Type B pancreatic cell (in vitro differentiated cells): ENCODE measurements around the gene COX19. TPM values are rescaled to one million over a fixed set of nuclear protein-coding genes. Genes with fewer than 3 reads are reported as not detected.

ENCODE experiments used
- DNase-seq: peaks from one replicate; pipeline ENCODE4 v3.0.0; 2021; ENCODE audit warnings: mixed read lengths; ENCODE audit not compliant: unreplicated experiment; ENCODE audit errors: extremely low spot score
- H3K27ac Mint-ChIP-seq: 2 replicates; pipeline ENCODE4 v1.8.0; 2021; ENCODE audit warnings: mild to moderate bottlenecking, mixed read lengths
- H3K27me3 Mint-ChIP-seq: 2 replicates; pipeline ENCODE4 v1.8.0; 2021; ENCODE audit warnings: mixed read lengths
- H3K36me3 Mint-ChIP-seq: 2 replicates; pipeline ENCODE4 v1.8.0; 2021; ENCODE audit warnings: mixed read lengths
- H3K4me1 Mint-ChIP-seq: one replicate; pipeline ENCODE4 v1.8.0; 2021; ENCODE audit warnings: mixed read lengths; ENCODE audit not compliant: unreplicated experiment
- H3K4me3 Mint-ChIP-seq: 2 replicates; pipeline ENCODE4 v1.8.0; 2021; ENCODE audit warnings: mild to moderate bottlenecking, mixed read lengths
- H3K9me3 Mint-ChIP-seq: 2 replicates; pipeline ENCODE4 v1.8.0; 2021; ENCODE audit warnings: mixed read lengths
- total RNA-seq: library from RNA; stranded (reverse); gene quantifications from 2 replicates; pipeline ENCODE4 v1.2.1, GENCODE V29; 2021; ENCODE audit warnings: low replicate concordance
- TF ChIP-seq, protein P1 (sequence below): fragments of 200-600 bp; sonication (generic); conservative IDR thresholded peaks from 2 replicates; pipeline ENCODE4 v1.5.0; 2021; ENCODE audit warnings: antibody characterized with exemption, mild to moderate bottlenecking

COX19 gene
- total RNA-seq, 1 donor from 2014 or later, result 15.4 TPM

DNA sequence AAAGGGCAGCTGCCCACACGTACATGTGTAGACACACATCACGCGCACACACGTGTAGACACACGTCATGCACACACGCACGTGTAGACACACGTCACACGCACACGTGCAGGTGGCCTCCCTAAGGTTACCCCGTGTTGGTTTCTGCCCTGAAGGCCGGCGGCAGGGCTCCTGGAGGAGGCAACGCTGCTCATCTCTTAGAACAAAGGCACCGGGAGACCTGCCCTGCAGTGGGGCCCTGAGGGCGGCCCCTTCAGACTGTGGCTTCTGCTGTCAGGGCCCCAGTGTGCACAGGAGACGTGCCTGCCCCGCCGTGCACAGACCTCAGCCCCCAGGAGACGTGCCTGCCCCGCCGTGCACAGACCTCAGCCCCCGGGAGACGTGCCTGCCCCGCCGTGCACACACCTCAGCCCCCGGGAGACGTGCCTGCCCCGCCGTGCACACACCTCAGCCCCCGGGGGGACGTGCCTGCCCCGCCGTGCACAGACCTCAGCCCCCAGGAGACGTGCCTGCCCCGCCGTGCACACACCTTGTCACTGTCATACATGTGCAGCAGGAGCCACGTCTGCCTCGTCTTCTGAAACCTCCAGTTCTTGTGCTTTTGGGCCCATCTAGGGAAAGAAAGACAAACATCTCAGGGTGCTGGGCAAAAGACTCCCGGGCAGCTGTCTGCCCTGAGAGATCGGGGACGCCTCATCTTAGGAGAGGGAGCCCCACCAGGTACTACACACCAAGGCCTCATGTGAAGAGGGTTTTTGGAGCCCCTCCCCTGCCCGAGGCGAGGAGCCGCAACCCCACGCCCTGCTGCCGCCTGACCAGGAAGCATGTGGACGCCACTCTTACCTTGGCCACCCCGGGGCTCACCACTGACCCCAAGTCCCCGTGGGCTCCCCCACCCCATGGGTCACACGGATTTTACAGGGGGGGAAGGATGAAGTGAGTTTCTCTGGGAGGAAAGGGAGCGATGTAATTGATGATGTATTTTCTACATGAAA is 24.9 kb upstream of the COX19 start:
- no peak for DNase-seq
- H3K36me3 Mint-ChIP-seq, result no peaks in the 10 kb centered on the region

GRCh38 chr7:999149-999879 is 24.0 kb upstream of the COX19 start:
- H3K36me3 Mint-ChIP-seq, result no peaks in the 10 kb centered on the region
- no peaks in the 10 kb centered on the region for H3K9me3 Mint-ChIP-seq
- no peak for DNase-seq
- no peak overlapping the region for H3K4me3 Mint-ChIP-seq
- peaks cover 3% of the 10 kb centered on the region for H3K4me1 Mint-ChIP-seq
- H3K27ac Mint-ChIP-seq, result no peak overlapping the region
- no peaks in the 10 kb centered on the region for H3K27me3 Mint-ChIP-seq
- TF ChIP-seq, protein P1, sequence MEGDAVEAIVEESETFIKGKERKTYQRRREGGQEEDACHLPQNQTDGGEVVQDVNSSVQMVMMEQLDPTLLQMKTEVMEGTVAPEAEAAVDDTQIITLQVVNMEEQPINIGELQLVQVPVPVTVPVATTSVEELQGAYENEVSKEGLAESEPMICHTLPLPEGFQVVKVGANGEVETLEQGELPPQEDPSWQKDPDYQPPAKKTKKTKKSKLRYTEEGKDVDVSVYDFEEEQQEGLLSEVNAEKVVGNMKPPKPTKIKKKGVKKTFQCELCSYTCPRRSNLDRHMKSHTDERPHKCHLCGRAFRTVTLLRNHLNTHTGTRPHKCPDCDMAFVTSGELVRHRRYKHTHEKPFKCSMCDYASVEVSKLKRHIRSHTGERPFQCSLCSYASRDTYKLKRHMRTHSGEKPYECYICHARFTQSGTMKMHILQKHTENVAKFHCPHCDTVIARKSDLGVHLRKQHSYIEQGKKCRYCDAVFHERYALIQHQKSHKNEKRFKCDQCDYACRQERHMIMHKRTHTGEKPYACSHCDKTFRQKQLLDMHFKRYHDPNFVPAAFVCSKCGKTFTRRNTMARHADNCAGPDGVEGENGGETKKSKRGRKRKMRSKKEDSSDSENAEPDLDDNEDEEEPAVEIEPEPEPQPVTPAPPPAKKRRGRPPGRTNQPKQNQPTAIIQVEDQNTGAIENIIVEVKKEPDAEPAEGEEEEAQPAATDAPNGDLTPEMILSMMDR, result no peak

More for the DNA sequence above, 24.9 kb upstream of the COX19 start:
- Mint-ChIP-seq H3K27me3 (no peaks in the 10 kb centered on the region), H3K9me3 (no peaks in the 10 kb centered on the region), H3K27ac (no peak overlapping the region), H3K4me1 (peaks cover 3% of the 10 kb centered on the region), H3K4me3 (no peak overlapping the region)
- TF ChIP-seq, protein P1, result no peak

GRCh38 chr7:997404-998395 is 22.4 kb upstream of the COX19 start:
- H3K4me3 Mint-ChIP-seq, result no peak overlapping the region
- H3K36me3 Mint-ChIP-seq, result no peaks in the 10 kb centered on the region
- H3K4me1 Mint-ChIP-seq, result peaks cover 10% of the 10 kb centered on the region
- H3K27me3 Mint-ChIP-seq, result no peaks in the 10 kb centered on the region
- no peaks in the 10 kb centered on the region for H3K9me3 Mint-ChIP-seq
- DNase-seq, result no peak
- H3K27ac Mint-ChIP-seq, result peak overlapping the region; percentile 23
- TF ChIP-seq, protein P1, result peak; percentile 18

GRCh38 chr7:996079-996872 is 20.9 kb upstream of the COX19 start:
- Mint-ChIP-seq H3K9me3 (no peaks in the 10 kb centered on the region), H3K27me3 (no peaks in the 10 kb centered on the region), H3K27ac (no peak overlapping the region), H3K4me3 (no peak overlapping the region), H3K36me3 (no peaks in the 10 kb centered on the region), H3K4me1 (peaks cover 10% of the 10 kb centered on the region)
- no peak for DNase-seq
- TF ChIP-seq, protein P1, result no peak
